Tibial artery (tissue), 4 donors: ENCODE results near the gene HMX3.

Source experiments
- DNase-seq, 2 donors: peaks; one replicate each; pipeline ENCODE4 v3.0.0-alpha.2; 2019
- H3K27ac ChIP-seq, 2 donors: fragments of 200-600 bp; sonication (generic) in 1 of 2; 1 replicate in 1 of 2; 2 replicates in 1 of 2; pipeline ENCODE4 v1.5.1; 2018 to 2019; ENCODE audit warnings: mild to moderate bottlenecking in 1 of 2
- H3K27me3 ChIP-seq, 2 donors: fragments of 200-600 bp; sonication (generic) in 1 of 2; one replicate each; pipeline versions ENCODE4 v1.5.1 to v1.6.0; 2016 to 2019
- H3K36me3 ChIP-seq, 3 donors: fragments of 200-600 bp; sonication (generic) in 2 of 3; one replicate each; pipeline ENCODE4 v1.5.1; 2016 to 2019; ENCODE audit warnings: mild to moderate bottlenecking in 2 of 3
- H3K4me1 ChIP-seq, 4 donors: fragments of 200-600 bp; sonication (generic) in 2 of 4; 1 replicate in 3 of 4; 2 replicates in 1 of 4; pipeline ENCODE4 v1.5.1; 2016 to 2019
- H3K4me3 ChIP-seq, 2 donors: fragments of 200-600 bp; sonication (generic) in 1 of 2; 1 replicate in 1 of 2; 2 replicates in 1 of 2; pipeline ENCODE4 v1.5.1; 2018 to 2019; ENCODE audit warnings: mild to moderate bottlenecking in 2 of 2
- H3K9me3 ChIP-seq, 3 donors: fragments of 200-600 bp; sonication (generic) in 1 of 3; one replicate each; pipeline ENCODE4 v1.5.1; 2016 to 2019
- intact Hi-C: fragments of 100-400 bp; cut with DNase I; formaldehyde crosslinking; loops from one replicate; pipeline ENCODE4 v1.15.0; 2023; ENCODE audit warnings: low total_unique reads
- TF ChIP-seq, protein P1 (sequence below), 2 experiments: fragments of 200-600 bp in 1 of 2; fragments of 450-650 bp in 1 of 2; IDR thresholded peaks; one replicate each; pipeline ENCODE4 v1.5.1; 2017 to 2019; ENCODE audit warnings: antibody characterized with exemption in 2 of 2, mild to moderate bottlenecking in 1 of 2, moderate library complexity in 1 of 2

The HMX3 gene

DNA sequence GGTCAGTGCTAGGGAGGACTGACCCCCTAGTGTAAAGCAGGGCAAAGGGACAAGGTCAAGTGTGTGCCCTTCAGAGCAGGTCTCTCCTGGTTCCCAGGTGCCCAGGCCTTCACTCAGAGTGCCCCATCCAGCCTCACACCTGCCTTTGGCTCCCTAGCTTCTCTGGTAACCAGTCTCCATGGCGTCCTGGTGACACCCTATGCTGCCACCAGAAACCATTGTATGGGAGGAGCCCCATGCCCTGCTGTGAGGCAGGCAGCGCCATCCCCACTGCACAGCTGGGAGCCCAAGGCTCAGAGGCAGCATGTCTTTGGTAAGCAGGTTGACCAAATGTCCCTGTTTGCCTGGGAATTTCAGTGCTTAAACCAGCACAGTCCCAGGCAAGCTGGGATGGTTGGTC, 33.1 kb upstream of the HMX3 start:
- no peaks in the 10 kb centered on the region for H3K4me1 ChIP-seq
- no peak overlapping the region for H3K4me3 ChIP-seq
- H3K9me3 ChIP-seq, result no peaks in the 10 kb centered on the region
- intact Hi-C loops, result no loop called here
- H3K27me3 ChIP-seq, result peaks cover 0 to 15% of the 10 kb centered on the region in 2 donors
- DNase-seq, result no peak
- no peaks in the 10 kb centered on the region for H3K36me3 ChIP-seq
- H3K27ac ChIP-seq, result no peak overlapping the region
- TF ChIP-seq, protein P1, sequence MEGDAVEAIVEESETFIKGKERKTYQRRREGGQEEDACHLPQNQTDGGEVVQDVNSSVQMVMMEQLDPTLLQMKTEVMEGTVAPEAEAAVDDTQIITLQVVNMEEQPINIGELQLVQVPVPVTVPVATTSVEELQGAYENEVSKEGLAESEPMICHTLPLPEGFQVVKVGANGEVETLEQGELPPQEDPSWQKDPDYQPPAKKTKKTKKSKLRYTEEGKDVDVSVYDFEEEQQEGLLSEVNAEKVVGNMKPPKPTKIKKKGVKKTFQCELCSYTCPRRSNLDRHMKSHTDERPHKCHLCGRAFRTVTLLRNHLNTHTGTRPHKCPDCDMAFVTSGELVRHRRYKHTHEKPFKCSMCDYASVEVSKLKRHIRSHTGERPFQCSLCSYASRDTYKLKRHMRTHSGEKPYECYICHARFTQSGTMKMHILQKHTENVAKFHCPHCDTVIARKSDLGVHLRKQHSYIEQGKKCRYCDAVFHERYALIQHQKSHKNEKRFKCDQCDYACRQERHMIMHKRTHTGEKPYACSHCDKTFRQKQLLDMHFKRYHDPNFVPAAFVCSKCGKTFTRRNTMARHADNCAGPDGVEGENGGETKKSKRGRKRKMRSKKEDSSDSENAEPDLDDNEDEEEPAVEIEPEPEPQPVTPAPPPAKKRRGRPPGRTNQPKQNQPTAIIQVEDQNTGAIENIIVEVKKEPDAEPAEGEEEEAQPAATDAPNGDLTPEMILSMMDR (IDR thresholded peaks at IDR 0.05), result no peak

DNA sequence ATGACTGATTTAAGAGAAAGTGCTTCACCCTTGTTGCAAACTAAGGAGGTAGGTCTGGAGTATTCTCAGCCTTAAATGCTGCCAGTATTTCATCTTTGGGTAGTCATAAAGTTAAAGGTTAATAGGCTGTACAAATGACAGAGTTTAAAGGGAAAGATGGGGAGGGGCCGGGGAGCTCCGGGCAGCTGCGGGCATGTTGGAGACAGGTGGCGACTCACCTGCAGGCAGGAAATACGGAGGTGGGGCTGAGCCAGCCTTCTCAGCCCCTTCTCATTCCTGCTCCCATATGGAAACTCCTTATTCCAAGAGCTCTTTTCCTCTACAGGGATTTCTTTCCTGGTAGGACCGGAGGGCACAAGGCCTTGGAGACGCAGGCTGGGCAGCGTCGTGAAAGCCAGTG, 31.8 kb upstream of the HMX3 start:
- intact Hi-C loops, result no loop called here
- TF ChIP-seq, protein P1 (IDR thresholded peaks at IDR 0.05), result no peak
- H3K4me1 ChIP-seq, result no peaks in the 10 kb centered on the region
- peaks cover 0 to 7% of the 10 kb centered on the region in 2 donors for H3K27me3 ChIP-seq
- H3K27ac ChIP-seq, result no peak overlapping the region
- no peaks in the 10 kb centered on the region for H3K36me3 ChIP-seq
- H3K4me3 ChIP-seq, result no peak overlapping the region
- no peak for DNase-seq
- no peaks in the 10 kb centered on the region for H3K9me3 ChIP-seq

DNA sequence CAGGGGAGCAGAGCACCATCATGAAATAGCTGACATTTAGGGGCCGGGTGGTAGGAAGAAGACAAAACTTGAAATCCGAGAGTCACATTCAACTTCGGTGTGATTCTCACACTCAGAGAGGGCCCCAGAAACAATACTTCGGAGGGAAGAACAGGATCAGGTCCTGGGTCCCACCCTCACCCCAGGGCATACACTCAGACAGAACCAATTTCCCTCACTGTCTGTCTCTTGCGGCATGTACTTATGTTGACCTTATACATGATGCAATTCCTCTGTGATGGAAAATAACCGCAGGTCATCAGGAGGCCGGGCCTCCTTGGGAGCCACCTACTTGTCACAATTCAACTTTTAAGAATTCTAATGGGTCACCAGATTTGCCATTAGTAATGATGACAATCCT, 26.3 kb upstream of the HMX3 start:
- Histone ChIP-seq H3K4me1 (no peaks in the 10 kb centered on the region), H3K4me3 (no peak overlapping the region), H3K36me3 (no peaks in the 10 kb centered on the region), H3K9me3 (no peaks in the 10 kb centered on the region), H3K27ac (no peak overlapping the region), H3K27me3 (peaks cover 0 to 5% of the 10 kb centered on the region in 2 donors)
- TF ChIP-seq, protein P1 (IDR thresholded peaks at IDR 0.05), result no peak
- no peak for DNase-seq
- intact Hi-C loops, result no loop called here

DNA sequence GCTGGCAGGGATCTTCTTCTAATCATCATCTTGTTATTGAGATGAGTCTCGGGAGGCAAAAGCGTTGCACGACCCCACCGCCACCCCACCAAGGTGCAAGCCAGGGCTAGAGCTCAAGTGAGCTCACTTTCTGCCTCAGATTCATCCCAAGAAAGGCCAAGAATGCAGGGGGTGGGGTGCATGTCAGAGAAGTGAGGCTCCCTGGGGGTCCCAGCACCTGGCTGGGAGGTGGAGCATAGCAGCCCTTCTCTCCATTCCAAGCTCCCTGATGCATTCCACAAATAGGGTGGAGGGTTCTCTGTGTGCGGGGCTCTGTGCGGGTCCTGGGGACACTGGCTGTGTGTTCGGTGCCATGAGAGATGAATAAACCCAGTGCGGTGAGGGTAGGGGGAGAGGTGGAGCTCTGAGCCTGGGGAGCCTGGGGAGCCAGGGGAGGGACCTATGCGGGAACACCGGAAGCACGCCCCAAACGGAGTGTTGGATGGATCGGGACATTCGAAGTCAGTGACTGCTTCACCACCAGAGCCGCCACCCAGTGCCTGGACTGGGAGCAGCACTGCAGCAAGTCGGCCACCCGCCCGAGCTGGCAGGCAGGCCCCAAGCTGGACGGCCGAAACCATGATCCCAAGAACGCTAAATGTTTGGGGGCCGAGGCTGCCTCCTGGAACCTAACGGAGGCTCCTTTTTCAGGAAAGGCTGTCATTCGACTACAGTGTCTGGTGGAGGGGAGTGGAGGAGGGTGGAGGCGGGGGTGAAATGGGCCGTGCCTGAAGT, 17.9 kb upstream of the HMX3 start:
- Histone ChIP-seq H3K9me3 (no peaks in the 10 kb centered on the region), H3K4me1 (no peaks in the 10 kb centered on the region), H3K4me3 (no peak overlapping the region), H3K36me3 (no peaks in the 10 kb centered on the region), H3K27ac (no peak overlapping the region), H3K27me3 (peaks cover 0 to 45% of the 10 kb centered on the region in 2 donors)
- intact Hi-C loops, result no loop called here
- no peak for DNase-seq
- TF ChIP-seq, protein P1 (IDR thresholded peaks at IDR 0.05), result no peak

DNA sequence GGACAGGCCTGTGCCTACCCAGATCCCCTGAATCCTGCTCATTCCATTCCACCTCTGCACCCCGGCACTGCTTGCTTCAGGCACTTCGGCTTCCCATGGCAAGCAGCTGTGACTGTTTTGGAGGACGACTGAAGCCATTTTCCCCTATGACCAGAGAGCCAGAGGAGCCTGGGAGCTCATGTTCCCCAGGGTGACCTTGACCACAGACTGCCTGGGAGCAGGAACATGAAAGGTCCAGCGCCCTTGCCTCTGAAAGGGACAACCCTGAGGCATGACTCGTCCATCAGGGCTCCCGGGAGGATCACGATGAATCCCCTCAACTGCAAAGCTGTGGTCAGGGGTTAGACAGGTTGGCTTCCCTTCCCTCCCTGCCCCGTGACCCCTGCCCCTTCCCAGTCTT, 16.7 kb upstream of the HMX3 start:
- intact Hi-C loops, result no loop called here
- H3K27me3 ChIP-seq, result peaks cover 0 to 46% of the 10 kb centered on the region in 2 donors
- DNase-seq, result no peak

More for the DNA sequence above, 16.7 kb upstream of the HMX3 start:
- H3K9me3 ChIP-seq, result no peaks in the 10 kb centered on the region
- TF ChIP-seq, protein P1 (IDR thresholded peaks at IDR 0.05), result no peak
- H3K27ac ChIP-seq, result no peak overlapping the region
- no peak overlapping the region for H3K4me3 ChIP-seq
- no peaks in the 10 kb centered on the region for H3K4me1 ChIP-seq
- no peaks in the 10 kb centered on the region for H3K36me3 ChIP-seq
